ENCODE results near the gene S100A10.

S100A10 gene

DNA sequence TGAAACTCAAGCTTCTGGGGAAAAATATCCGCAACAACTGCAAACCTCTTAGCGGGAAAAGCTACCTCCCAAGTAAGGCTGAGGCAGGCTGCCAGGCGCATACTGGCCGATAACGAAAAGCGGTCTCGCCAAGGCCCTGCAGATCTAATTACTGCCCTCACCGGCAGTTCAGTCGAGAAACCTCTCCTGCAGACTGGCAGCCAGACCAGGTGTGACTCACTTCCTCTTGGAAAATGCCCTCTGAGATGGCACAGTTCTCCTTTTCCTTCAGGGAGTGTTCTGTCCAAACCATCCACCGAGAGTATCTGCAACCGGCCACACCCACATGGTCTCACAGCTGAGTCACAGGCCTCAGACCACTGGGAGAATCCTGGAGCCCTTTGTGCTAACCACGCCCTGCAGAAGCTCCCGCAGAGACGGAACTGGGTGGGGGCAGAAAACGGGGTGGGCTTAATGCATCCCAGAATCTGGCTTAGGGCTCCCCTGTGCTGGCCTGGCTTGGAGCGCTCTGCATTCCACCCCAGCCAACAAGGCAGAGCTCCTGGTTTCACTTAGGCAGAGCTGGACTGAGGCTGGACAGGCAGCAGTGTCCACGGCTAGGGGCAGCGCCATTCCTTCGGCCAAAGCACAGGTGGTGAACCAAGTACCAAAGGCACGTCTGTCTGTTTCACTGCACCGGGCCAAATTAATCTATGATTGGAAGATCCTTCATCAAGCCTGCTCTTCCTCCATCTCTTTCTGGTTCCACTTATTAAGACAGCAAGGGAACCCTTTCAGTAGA lies 1.2 kb downstream of the S100A10 start:
- Histone ChIP-seq H3K4me3 (ENCODE audit: low read depth, low read length) (peak overlapping the region; percentile 50), H3K27me3 (peaks cover 66% of the 10 kb centered on the region), H3K9me3 (no peaks in the 10 kb centered on the region), H3K4me1 (peaks cover 22% of the 10 kb centered on the region), H3K36me3 (no peaks in the 10 kb centered on the region)
- DNase-seq = peak; percentile 51
- TF ChIP-seq, protein P1, sequence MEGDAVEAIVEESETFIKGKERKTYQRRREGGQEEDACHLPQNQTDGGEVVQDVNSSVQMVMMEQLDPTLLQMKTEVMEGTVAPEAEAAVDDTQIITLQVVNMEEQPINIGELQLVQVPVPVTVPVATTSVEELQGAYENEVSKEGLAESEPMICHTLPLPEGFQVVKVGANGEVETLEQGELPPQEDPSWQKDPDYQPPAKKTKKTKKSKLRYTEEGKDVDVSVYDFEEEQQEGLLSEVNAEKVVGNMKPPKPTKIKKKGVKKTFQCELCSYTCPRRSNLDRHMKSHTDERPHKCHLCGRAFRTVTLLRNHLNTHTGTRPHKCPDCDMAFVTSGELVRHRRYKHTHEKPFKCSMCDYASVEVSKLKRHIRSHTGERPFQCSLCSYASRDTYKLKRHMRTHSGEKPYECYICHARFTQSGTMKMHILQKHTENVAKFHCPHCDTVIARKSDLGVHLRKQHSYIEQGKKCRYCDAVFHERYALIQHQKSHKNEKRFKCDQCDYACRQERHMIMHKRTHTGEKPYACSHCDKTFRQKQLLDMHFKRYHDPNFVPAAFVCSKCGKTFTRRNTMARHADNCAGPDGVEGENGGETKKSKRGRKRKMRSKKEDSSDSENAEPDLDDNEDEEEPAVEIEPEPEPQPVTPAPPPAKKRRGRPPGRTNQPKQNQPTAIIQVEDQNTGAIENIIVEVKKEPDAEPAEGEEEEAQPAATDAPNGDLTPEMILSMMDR (IDR thresholded peaks at IDR 0.05; ENCODE audit: low read depth, low read length) = no peak

DNA sequence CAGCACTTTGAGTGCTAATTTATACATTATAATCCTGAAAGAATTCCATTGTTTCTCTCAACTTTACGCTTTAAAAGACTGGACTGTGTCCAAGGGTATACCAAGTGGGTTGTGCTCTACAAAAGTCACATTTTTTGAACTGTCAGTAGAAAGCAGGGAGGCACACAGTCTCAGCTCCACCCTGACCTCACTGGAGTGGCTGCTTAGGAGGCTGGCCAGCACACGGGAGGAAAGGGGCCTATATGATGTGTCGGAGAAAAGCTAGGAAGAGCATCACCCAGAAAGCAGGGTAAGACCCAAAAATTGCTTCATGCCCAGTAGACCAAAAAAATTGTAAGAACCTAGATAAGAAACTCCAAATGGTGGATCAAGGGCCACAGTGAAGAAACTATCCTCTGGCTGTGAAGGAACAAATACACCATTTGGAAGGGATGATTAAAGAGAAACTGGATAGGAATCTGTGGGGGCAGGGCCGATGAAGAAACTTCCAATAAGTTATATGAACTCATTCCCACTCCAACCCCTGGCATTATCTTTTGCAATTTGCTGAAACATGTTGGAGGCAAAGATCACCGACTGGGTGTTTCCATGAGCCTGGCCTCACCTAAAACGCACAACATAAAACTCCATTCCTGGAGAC lies 1.9 kb downstream of the S100A10 start:
- Histone ChIP-seq H3K9me3 (no peaks in the 10 kb centered on the region), H3K4me1 (peaks cover 22% of the 10 kb centered on the region), H3K4me3 (ENCODE audit: low read depth, low read length) (peak overlapping the region; percentile 50), H3K27me3 (peaks cover 66% of the 10 kb centered on the region), H3K36me3 (no peaks in the 10 kb centered on the region)
- TF ChIP-seq, protein P1 (IDR thresholded peaks at IDR 0.05; ENCODE audit: low read depth, low read length) = no peak
- DNase-seq = no peak

DNA sequence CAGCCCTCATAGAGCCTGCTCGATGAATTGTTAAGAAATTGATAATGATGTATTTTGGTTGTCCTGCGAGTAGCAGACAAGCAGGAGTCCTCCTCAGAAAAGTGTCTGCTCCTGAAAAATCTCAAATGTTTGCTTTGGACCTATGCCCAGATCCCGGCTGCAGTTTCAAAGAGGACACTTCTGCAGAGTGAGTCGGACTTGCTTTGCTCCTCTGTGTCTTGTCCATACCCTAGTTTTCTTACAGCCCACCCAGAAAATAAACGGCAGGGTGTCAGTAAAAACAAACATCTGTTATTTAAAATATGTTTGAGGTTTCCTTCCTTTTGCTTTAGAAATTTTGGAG lies 2.8 kb downstream of the S100A10 start:
- Histone ChIP-seq H3K4me3 (ENCODE audit: low read depth, low read length) (no peak overlapping the region), H3K4me1 (peaks cover 22% of the 10 kb centered on the region), H3K36me3 (no peaks in the 10 kb centered on the region), H3K9me3 (no peaks in the 10 kb centered on the region), H3K27me3 (peaks cover 70% of the 10 kb centered on the region)
- peak; percentile 34 for DNase-seq
- TF ChIP-seq, protein P1 (IDR thresholded peaks at IDR 0.05; ENCODE audit: low read depth, low read length) = no peak

DNA sequence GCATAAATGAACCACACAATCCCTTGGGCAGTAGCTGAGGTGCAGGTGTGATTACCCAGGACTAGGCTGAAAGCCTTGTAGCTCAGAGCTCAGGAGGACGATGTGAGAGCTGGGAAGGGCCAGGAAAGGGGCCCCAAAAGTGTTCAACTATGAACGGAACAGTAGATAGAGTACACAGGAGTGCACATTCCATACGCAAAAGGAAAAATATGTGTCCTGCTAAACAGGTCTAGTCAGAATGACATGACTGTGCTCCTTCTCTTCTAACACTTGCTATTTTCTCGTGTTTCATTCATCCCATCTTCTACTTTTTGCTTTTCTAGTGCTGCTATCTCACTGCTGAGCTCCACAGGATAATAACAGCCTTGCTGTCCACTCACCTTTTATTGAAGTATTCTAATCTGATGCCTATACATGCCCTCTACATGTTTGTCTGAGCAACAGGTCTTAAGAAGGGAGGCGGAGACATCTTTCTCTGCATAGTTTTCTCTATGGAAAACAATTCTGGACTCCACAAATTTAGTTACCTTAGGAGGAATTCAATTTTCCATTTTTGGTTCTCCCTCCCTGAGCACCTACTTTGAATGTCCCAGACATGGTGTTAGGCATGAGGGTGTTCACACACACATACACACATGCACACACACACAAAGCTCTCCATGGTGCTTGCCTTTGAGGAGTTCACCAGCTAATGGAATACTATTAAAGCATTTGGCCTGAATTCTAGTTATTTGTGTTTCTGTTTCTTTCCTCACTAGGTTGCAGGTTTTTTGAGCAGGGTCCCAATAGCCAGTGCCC lies 3.4 kb downstream of the S100A10 start:
- H3K36me3 ChIP-seq = no peaks in the 10 kb centered on the region
- TF ChIP-seq, protein P1 (IDR thresholded peaks at IDR 0.05; ENCODE audit: low read depth, low read length) = no peak
- no peak for DNase-seq
- peaks cover 70% of the 10 kb centered on the region for H3K27me3 ChIP-seq
- H3K4me3 ChIP-seq (ENCODE audit: low read depth, low read length) = no peak overlapping the region
- peaks cover 22% of the 10 kb centered on the region for H3K4me1 ChIP-seq
- no peaks in the 10 kb centered on the region for H3K9me3 ChIP-seq

DNA sequence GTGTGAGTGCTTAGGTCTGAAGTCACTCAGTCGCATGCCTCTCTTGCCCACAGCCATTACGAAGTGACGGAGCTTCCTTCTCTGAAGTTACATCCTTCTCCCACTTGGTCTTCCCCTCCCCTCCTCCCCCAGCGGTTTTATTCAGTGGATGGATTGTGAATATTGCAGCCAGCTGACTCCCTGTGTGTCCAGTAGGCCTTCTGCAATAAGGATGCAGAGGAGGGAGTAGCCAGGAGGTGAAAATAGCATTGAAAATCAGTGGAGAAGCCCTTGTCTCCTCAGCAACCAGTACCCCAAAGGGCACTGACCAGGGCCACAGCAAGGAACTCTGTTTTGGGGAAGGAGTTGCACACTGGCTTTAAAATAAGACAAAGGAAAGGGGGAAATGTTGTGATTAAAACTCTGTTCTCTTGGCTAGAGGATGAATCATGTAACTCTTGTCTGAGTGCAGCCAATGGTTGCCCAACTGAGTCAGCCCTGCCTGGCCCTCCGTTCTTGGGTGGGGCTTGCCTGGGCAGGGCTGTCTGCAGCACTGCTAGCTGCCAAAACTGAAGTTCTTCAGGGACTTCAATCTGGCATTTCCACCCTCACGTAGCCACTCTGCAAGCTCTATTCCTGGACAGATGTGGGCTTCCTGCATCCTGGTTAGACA lies 4.3 kb downstream of the S100A10 start:
- H3K4me3 ChIP-seq (ENCODE audit: low read depth, low read length) = no peak overlapping the region
- no peaks in the 10 kb centered on the region for H3K9me3 ChIP-seq
- H3K4me1 ChIP-seq = peaks cover 22% of the 10 kb centered on the region
- no peak for DNase-seq
- TF ChIP-seq, protein P1 (IDR thresholded peaks at IDR 0.05; ENCODE audit: low read depth, low read length) = no peak
- H3K27me3 ChIP-seq = peaks cover 68% of the 10 kb centered on the region
- H3K36me3 ChIP-seq = no peaks in the 10 kb centered on the region

Data from BE2C (cell line).